PFSK-1 (cell line): ENCODE measurements around the gene FREM3. TPM values are rescaled to one million over a fixed set of nuclear protein-coding genes. Genes with fewer than 3 reads are reported as not detected.

Experiments
- FOXP2 ChIP-seq: optimal IDR thresholded peaks from 2 replicates; pipeline ENCODE3; 2011; ENCODE audit warnings: borderline replicate concordance, control low read depth, inconsistent platforms; ENCODE audit not compliant: insufficient read depth; ENCODE audit errors: extremely low read length, extremely low read depth
- POLR2AphosphoS5 ChIP-seq: IDR thresholded peaks from 2 replicates; pipeline ENCODE4 v1.6.1; 2012; ENCODE audit warnings: low read depth, mild to moderate bottlenecking, control low read depth, low read length, moderate library complexity
- REST ChIP-seq, 2 experiments: IDR thresholded peaks; 2 replicates each; pipeline versions ENCODE4 v1.6.1 to v1.8.0; 2011 to 2012; ENCODE audit warnings: low read depth in 2 of 2, low read length in 2 of 2, control low read depth in 1 of 2, inconsistent platforms in 1 of 2, mild to moderate bottlenecking in 1 of 2, moderate library complexity in 1 of 2; ENCODE audit not compliant: insufficient read depth in 1 of 2
- SIN3A ChIP-seq: IDR thresholded peaks from 2 replicates; pipeline ENCODE4 v1.6.1; 2012; ENCODE audit warnings: mild to moderate bottlenecking, low read length, moderate library complexity, borderline replicate concordance; ENCODE audit not compliant: insufficient read depth
- TAF1 ChIP-seq: IDR thresholded peaks from 2 replicates; pipeline ENCODE4 v1.6.1; 2012; ENCODE audit warnings: low read length, control low read depth, borderline replicate concordance; ENCODE audit not compliant: insufficient read depth
- polyA plus RNA-seq: library from polyadenylated mRNA; unstranded; fragments of >200 nt; gene quantifications from one replicate; pipeline ENCODE4 v1.2.1, GENCODE V29; 2012; ENCODE audit warnings: low read depth, missing spikeins; ENCODE audit not compliant: insufficient read length

Gene FREM3
- polyA plus RNA-seq: not detected

- TF ChIP-seq SIN3A: no peak
- no peak for TF ChIP-seq FOXP2
- TF ChIP-seq REST (IDR thresholded peaks at IDR 0.05; ENCODE audit: insufficient read depth in 1 of 2, low read depth in 2 of 2, low read length in 2 of 2): no peak
- no peak for TF ChIP-seq POLR2AphosphoS5
- TF ChIP-seq TAF1: no peak
Observed at GRCh38 chr4:143700416-143701352, at the start of gene FREM3. Gene FREM3 (minus strand): TSS chr4:143700675. CDS start chr4:143700675, 0 bp downstream.

GRCh38 chr4:143745874-143746273, 45.4 kb upstream of the FREM3 start:
- no peak for TF ChIP-seq SIN3A
- TF ChIP-seq TAF1: no peak
- no peak for TF ChIP-seq FOXP2
- TF ChIP-seq REST (IDR thresholded peaks at IDR 0.05; ENCODE audit: insufficient read depth in 1 of 2, low read depth in 2 of 2, low read length in 2 of 2): no peak
- TF ChIP-seq POLR2AphosphoS5: no peak

GRCh38 chr4:143743591-143743990, 43.1 kb upstream of the FREM3 start:
- TF ChIP-seq POLR2AphosphoS5 (no peak), REST (IDR thresholded peaks at IDR 0.05; ENCODE audit: insufficient read depth in 1 of 2, low read depth in 2 of 2, low read length in 2 of 2) (no peak), FOXP2 (no peak), TAF1 (no peak), SIN3A (no peak)

- no peak for TF ChIP-seq POLR2AphosphoS5
- TF ChIP-seq TAF1: no peak
- TF ChIP-seq FOXP2: no peak
- no peak for TF ChIP-seq REST (IDR thresholded peaks at IDR 0.05; ENCODE audit: insufficient read depth in 1 of 2, low read depth in 2 of 2, low read length in 2 of 2)
- no peak for TF ChIP-seq SIN3A
Observed at GRCh38 chr4:143742834-143743233, 42.4 kb upstream of the FREM3 start.
